B cell (primary cell): ENCODE results near the gene NAV2. TPM values are rescaled to one million over a fixed set of nuclear protein-coding genes. Genes with fewer than 3 reads are reported as not detected.

Source experiments
- ATAC-seq: fragments of 200-7000 bp; cut with Tn5 transposase; one replicate; pipeline ENCODE4 v1.10.0; 2021; ENCODE audit warnings: low read depth, mild to moderate bottlenecking, moderate number of reproducible peaks, moderate library complexity
- CTCF ChIA-PET: fragments of 350-600 bp; sonication (Branson Sonifier 250); formaldehyde crosslinking; loops from one replicate; lab custom pipeline; 2021; ENCODE audit warnings: antibody characterized with exemption, inconsistent platforms; lab: Charles Lee
- POLR2A ChIA-PET: fragments of 350-600 bp; sonication (Branson Sonifier 250); formaldehyde crosslinking; loops from one replicate; lab custom pipeline; 2021; ENCODE audit warnings: antibody characterized with exemption; lab: Charles Lee
- DNase-seq: peaks from one replicate; pipeline ENCODE4 v3.0.0; 2013
- H2AFZ ChIP-seq: 2 replicates; pipeline ENCODE4 v1.6.1; 2012; ENCODE audit warnings: mild to moderate bottlenecking, low read depth, low read length; ENCODE audit not compliant: insufficient read depth, poor library complexity, severe bottlenecking
- H3K27ac ChIP-seq, 2 donors: 1 replicate in 1 of 2; 2 replicates in 1 of 2; pipeline ENCODE4 v1.5.1; 2012 to 2013; ENCODE audit warnings: low read length in 2 of 2, mild to moderate bottlenecking in 2 of 2, moderate library complexity in 1 of 2
- H3K27me3 ChIP-seq, 4 experiments: fragments of 200-600 bp in 1 of 4; sonication (generic) in 1 of 4; replicated peaks in 1 of 4; 1 replicate in 2 of 4; 2 replicates in 2 of 4; pipeline versions ENCODE4 v1.6.1 to v1.7.0; 2013 to 2016; ENCODE audit warnings: low read length in 3 of 4, mild to moderate bottlenecking in 2 of 4, mixed read lengths in 1 of 4, moderate library complexity in 1 of 4; ENCODE audit not compliant: insufficient read depth in 4 of 4, control insufficient read depth in 3 of 4; ENCODE audit errors: control extremely low read depth in 1 of 4
- H3K36me3 ChIP-seq, 2 experiments: replicated peaks in 1 of 2; 1 replicate in 1 of 2; 2 replicates in 1 of 2; pipeline versions ENCODE4 v1.6.1 to v1.7.1; 2013; ENCODE audit warnings: low read length in 1 of 2; ENCODE audit not compliant: insufficient read depth in 2 of 2, control insufficient read depth in 1 of 2; ENCODE audit errors: control extremely low read depth in 1 of 2, extremely low read depth in 1 of 2
- H3K4me1 ChIP-seq, 2 donors: fragments of 200-600 bp in 1 of 2; sonication (generic) in 1 of 2; 1 replicate in 1 of 2; 2 replicates in 1 of 2; pipeline versions ENCODE4 v1.5.1 to v1.6.1; 2013 to 2017; ENCODE audit warnings: low read length in 2 of 2; ENCODE audit not compliant: control insufficient read depth in 2 of 2, insufficient read depth in 2 of 2
- H3K4me2 ChIP-seq: replicated peaks from 2 replicates; pipeline ENCODE3; 2012; ENCODE audit warnings: mild to moderate bottlenecking, low read depth, low read length; ENCODE audit not compliant: poor library complexity, severe bottlenecking
- H3K4me3 ChIP-seq, 5 experiments: fragments of 200-600 bp in 1 of 5; sonication (generic) in 1 of 5; 1 replicate in 3 of 5; 2 replicates in 2 of 5; pipeline versions ENCODE4 v1.5.1 to v1.7.0; 2011 to 2016; ENCODE audit warnings: low read length in 4 of 5, mild to moderate bottlenecking in 4 of 5, low read depth in 2 of 5, control low read depth in 1 of 5, moderate library complexity in 1 of 5; ENCODE audit not compliant: insufficient read depth in 1 of 5; ENCODE audit errors: control extremely low read depth in 1 of 5, extremely low read depth in 1 of 5
- H3K79me2 ChIP-seq: fragments of 200-600 bp; sonication (generic); one replicate; pipeline ENCODE4 v1.6.0; 2016; ENCODE audit warnings: low read length; ENCODE audit not compliant: control insufficient read depth, insufficient read depth
- H3K9ac ChIP-seq: fragments of 200-600 bp; sonication (generic); 2 replicates; pipeline ENCODE4 v1.6.1; 2017; ENCODE audit warnings: mild to moderate bottlenecking, low read length, moderate library complexity
- H3K9me3 ChIP-seq, 3 donors: one replicate each; pipeline versions ENCODE4 v1.6.1 to v1.7.1; 2013; ENCODE audit warnings: low read length in 2 of 3; ENCODE audit not compliant: control insufficient read depth in 2 of 3, insufficient read depth in 1 of 3; ENCODE audit errors: control extremely low read depth in 1 of 3
- H4K20me1 ChIP-seq: 2 replicates; pipeline ENCODE4 v1.6.0; 2012; ENCODE audit warnings: mild to moderate bottlenecking, low read length; ENCODE audit not compliant: insufficient read depth, control insufficient read depth, poor library complexity, severe bottlenecking
- H3K27ac Mint-ChIP-seq: one replicate; pipeline ENCODE4 v1.8.0; 2021; ENCODE audit warnings: mixed read lengths
- H3K27me3 Mint-ChIP-seq: one replicate; pipeline ENCODE4 v1.8.0; 2021; ENCODE audit warnings: mixed read lengths
- H3K4me1 Mint-ChIP-seq: one replicate; pipeline ENCODE4 v1.8.0; 2021; ENCODE audit warnings: mixed read lengths
- H3K4me3 Mint-ChIP-seq: one replicate; pipeline ENCODE4 v1.8.0; 2021; ENCODE audit warnings: mixed read lengths
- H3K9me3 Mint-ChIP-seq: one replicate; pipeline ENCODE4 v1.8.0; 2022; ENCODE audit warnings: mixed read lengths; ENCODE audit not compliant: insufficient read depth
- CTCF ChIP-seq: fragments of 200-600 bp; IDR thresholded peaks from one replicate; pipeline ENCODE4 v1.8.0; 2022; ENCODE audit warnings: antibody characterized with exemption, mild to moderate bottlenecking
- EZH2 ChIP-seq: IDR thresholded peaks from 2 replicates; pipeline ENCODE4 v1.6.1; 2012; ENCODE audit warnings: borderline replicate concordance, low read depth, mild to moderate bottlenecking, moderate library complexity, low read length; ENCODE audit not compliant: insufficient read depth, poor library complexity, severe bottlenecking
- WGBS: methylation state at CpG from one replicate; pipeline ENCODE4 v1.1.5; 2013; ENCODE audit warnings: missing lambda C conversion rate; ENCODE audit not compliant: insufficient coverage; 5-methylcytosine and 5-hydroxymethylcytosine counted together
- intact Hi-C: fragments of 100-400 bp; cut with micrococcal nuclease; formaldehyde crosslinking; loops from one replicate; pipeline ENCODE4 v1.10.0; 2022
- polyA plus RNA-seq: library from polyadenylated mRNA; depleted of rRNA; stranded (reverse); fragments of >200 nt; gene quantifications from 2 replicates; pipeline ENCODE4 v1.2.3, GENCODE V29; 2012
- total RNA-seq, 2 donors: library from RNA; stranded (reverse); fragments of 120-200 nt in 1 of 2; gene quantifications; 1 replicate in 1 of 2; 2 replicates in 1 of 2; pipeline versions ENCODE4 v1.2.3 to v1.2.4, GENCODE V29; 2013 to 2022

The NAV2 gene
- total and polyA plus RNA-seq, 2 donors (not counting 1 experiment from before 2014, with no cell fraction given) = 0.82 to 22.2 TPM

- H3K4me1 ChIP-seq = no peaks in the 10 kb centered on the region
- WGBS = no CpG with 5 or more reads among the region's 3 CpGs
- no peak for ATAC-seq
- no peaks in the 10 kb centered on the region for H3K79me2 ChIP-seq
- CTCF ChIA-PET = no interaction called here
- H3K27ac ChIP-seq = no peak overlapping the region
- no peak for DNase-seq
- H3K9me3 ChIP-seq = no peaks in the 10 kb centered on the region
- H3K36me3 ChIP-seq = no peaks in the 10 kb centered on the region
- Mint-ChIP-seq H3K27ac (no peak overlapping the region), H3K4me3 (no peak overlapping the region), H3K27me3 (no peaks in the 10 kb centered on the region), H3K4me1 (no peaks in the 10 kb centered on the region), H3K9me3 (no peaks in the 10 kb centered on the region)
- H3K27me3 ChIP-seq = no peaks in the 10 kb centered on the region
- no peak for TF ChIP-seq EZH2
- TF ChIP-seq CTCF = no peak
- H3K4me3 ChIP-seq = no peak overlapping the region
- H3K4me2 ChIP-seq = no peak overlapping the region
- no peak overlapping the region for H3K9ac ChIP-seq
- no peak overlapping the region for H2AFZ ChIP-seq
- intact Hi-C loops = no loop called here
- POLR2A ChIA-PET = no interaction called here
- H4K20me1 ChIP-seq = no peaks in the 10 kb centered on the region
Measured at GRCh38 chr11:20058749-20059458, 346.3 kb downstream of the NAV2 start.

GRCh38 chr11:20059587-20060021 is 347.0 kb downstream of the NAV2 start:
- intact Hi-C loops = no loop called here
- TF ChIP-seq EZH2 = no peak
- no peak for TF ChIP-seq CTCF
- Histone ChIP-seq H3K27me3 (no peaks in the 10 kb centered on the region), H3K79me2 (no peaks in the 10 kb centered on the region), H4K20me1 (no peaks in the 10 kb centered on the region), H3K9me3 (no peaks in the 10 kb centered on the region), H3K4me1 (no peaks in the 10 kb centered on the region), H2AFZ (no peak overlapping the region), H3K9ac (no peak overlapping the region), H3K27ac (no peak overlapping the region), H3K4me2 (no peak overlapping the region), H3K4me3 (no peak overlapping the region), H3K36me3 (no peaks in the 10 kb centered on the region)
- Mint-ChIP-seq H3K27me3 (no peaks in the 10 kb centered on the region), H3K4me1 (no peaks in the 10 kb centered on the region), H3K4me3 (no peak overlapping the region), H3K27ac (no peak overlapping the region), H3K9me3 (no peaks in the 10 kb centered on the region)
- ATAC-seq (no peak), DNase-seq (no peak)
- CTCF ChIA-PET = no interaction called here
- POLR2A ChIA-PET = no interaction called here
- 92% methylated on average over 3 of the region's 4 CpGs for WGBS
